Measurements from ENCODE around the gene PAX2.

The PAX2 gene

GRCh38 chr10:100725071-100725471 is 20.3 kb upstream of the PAX2 start:
- no peak for DNase-seq

GRCh38 chr10:100725869-100726426 is 19.4 kb upstream of the PAX2 start:
- DNase-seq: no peak

GRCh38 chr10:100727808-100728207 is 17.6 kb upstream of the PAX2 start:
- no peak for DNase-seq

GRCh38 chr10:100728928-100729861 is 16.2 kb upstream of the PAX2 start:
- peak in 1 of 2 donors; percentile 16 for DNase-seq

- DNase-seq: no peak
Measured at GRCh38 chr10:100729862-100730724, 15.3 kb upstream of the PAX2 start.

- DNase-seq: peak; percentile 78 to 81
Measured at GRCh38 chr10:100730725-100731406, 14.5 kb upstream of the PAX2 start.

GRCh38 chr10:100731407-100732240 is 13.8 kb upstream of the PAX2 start:
- DNase-seq: no peak

- DNase-seq: no peak
Measured at GRCh38 chr10:100732241-100732596, 13.2 kb upstream of the PAX2 start.

GRCh38 chr10:100733329-100733728 is 12.1 kb upstream of the PAX2 start:
- DNase-seq: no peak

GRCh38 chr10:100734295-100735086 is 10.9 kb upstream of the PAX2 start:
- DNase-seq: no peak

- DNase-seq: no peak
Measured at GRCh38 chr10:100735087-100735336, 10.4 kb upstream of the PAX2 start.

- no peak for DNase-seq
Measured at GRCh38 chr10:100735337-100736143, 9.8 kb upstream of the PAX2 start.

- no peak for DNase-seq
Measured at GRCh38 chr10:100736144-100736808, 9.1 kb upstream of the PAX2 start.

- DNase-seq: no peak
Measured at GRCh38 chr10:100736809-100737354, 8.5 kb upstream of the PAX2 start.

GRCh38 chr10:100737355-100738054 is 7.9 kb upstream of the PAX2 start:
- no peak for DNase-seq

GRCh38 chr10:100738055-100738827 is 7.1 kb upstream of the PAX2 start:
- DNase-seq: no peak

- no peak for DNase-seq
Measured at GRCh38 chr10:100739517-100740368, 5.6 kb upstream of the PAX2 start.

All from inflammatory macrophage treated with lipopolysaccharide for 1 hour (primary cell).